HepG2 (cell line): ENCODE data around the gene GFER. TPM values are rescaled to one million over a fixed set of nuclear protein-coding genes. Genes with fewer than 3 reads are reported as not detected.

ENCODE experiments used
- AGO2 ChIP-seq: fragments of 200-400 bp; formaldehyde crosslinking; optimal IDR thresholded peaks from 2 replicates; pipeline ENCODE3; 2017; ENCODE audit warnings: mild to moderate bottlenecking, low read depth, low read length, moderate library complexity
- KLF9 ChIP-seq: IDR thresholded peaks from 2 replicates; pipeline ENCODE4 v1.6.1; 2016; ENCODE audit warnings: low read depth
- MEIS2 ChIP-seq: sonication (generic); formaldehyde crosslinking; IDR thresholded peaks from 2 replicates; pipeline ENCODE4 v1.9.0; 2021; ENCODE audit warnings: mild to moderate bottlenecking, missing genetic modification reagents
- MLLT10 ChIP-seq: sonication (generic); formaldehyde crosslinking; IDR thresholded peaks from 2 replicates; pipeline ENCODE4 v1.4.0; 2020; ENCODE audit warnings: missing genetic modification reagents
- SRSF1 ChIP-seq: fragments of 200-400 bp; formaldehyde crosslinking; optimal IDR thresholded peaks from 2 replicates; pipeline ENCODE3; 2017; ENCODE audit warnings: mild to moderate bottlenecking, low read depth, low read length, moderate library complexity
- YEATS2 ChIP-seq: sonication (generic); formaldehyde crosslinking; IDR thresholded peaks from 2 replicates; pipeline ENCODE4 v1.4.0; 2020; ENCODE audit warnings: missing genetic modification reagents, borderline replicate concordance
- ZMYM3 ChIP-seq: sonication (generic); formaldehyde crosslinking; IDR thresholded peaks from 2 replicates; pipeline ENCODE4 v1.5.1; 2020; ENCODE audit warnings: mild to moderate bottlenecking, missing genetic modification reagents
- ZNF138 ChIP-seq: sonication (generic); formaldehyde crosslinking; IDR thresholded peaks from 2 replicates; pipeline ENCODE4 v1.5.0; 2020; ENCODE audit warnings: mild to moderate bottlenecking, low read depth, missing genetic modification reagents
- ZNF383 ChIP-seq: sonication (generic); formaldehyde crosslinking; IDR thresholded peaks from 2 replicates; pipeline ENCODE4 v1.4.0; 2020; ENCODE audit warnings: missing genetic modification reagents, mild to moderate bottlenecking, borderline replicate concordance
- polyA plus RNA-seq, 8 experiments: library from polyadenylated mRNA; depleted of rRNA in 3 of 8; stranded (reverse) in 7 of 8; unstranded in 1 of 8; fragments of >200 nt; fragmentation: Illumina TruSeq in 4 of 8; extraction: Trizol in 4 of 8; gene quantifications; 2 replicates each; pipeline versions ENCODE4 v1.2.1 to v1.2.3, GENCODE V29; 2011 to 2016; ENCODE audit warnings: low read depth in 4 of 8, missing spikeins in 1 of 8, mixed read lengths in 1 of 8; ENCODE audit not compliant: insufficient read depth in 1 of 8
- total RNA-seq, 5 experiments: library from RNA; depleted of rRNA; stranded (reverse); fragments of >200 nt; fragmentation: Illumina TruSeq; extraction: Trizol; gene quantifications; 2 replicates each; pipeline ENCODE4 v1.2.3, GENCODE V29; 2016; ENCODE audit warnings: low read depth in 1 of 5
- TF ChIP-seq, protein P1 (sequence below): sonication (generic); formaldehyde crosslinking; IDR thresholded peaks from 2 replicates; pipeline ENCODE4 v1.5.0; 2020; ENCODE audit warnings: missing genetic modification reagents
- TF ChIP-seq, protein P2 (sequence below): sonication (generic); formaldehyde crosslinking; IDR thresholded peaks from 2 replicates; pipeline ENCODE4 v1.5.0; 2020; ENCODE audit warnings: mild to moderate bottlenecking, missing genetic modification reagents, borderline replicate concordance
- TF ChIP-seq, protein P3 (sequence below): sonication (generic); formaldehyde crosslinking; IDR thresholded peaks from 2 replicates; pipeline ENCODE4 v1.5.1; 2020; ENCODE audit warnings: mild to moderate bottlenecking, missing genetic modification reagents, moderate library complexity
- TF ChIP-seq, protein P4 (sequence below): sonication (generic); formaldehyde crosslinking; IDR thresholded peaks from 2 replicates; pipeline ENCODE4 v1.5.0; 2020; ENCODE audit warnings: missing genetic modification reagents, mild to moderate bottlenecking, borderline replicate concordance
- TF ChIP-seq, protein P5 (sequence below), 2 experiments: sonication (generic) in 1 of 2; formaldehyde crosslinking in 1 of 2; IDR thresholded peaks; 2 replicates each; pipeline versions ENCODE4 v1.4.0 to v1.6.1; 2016 to 2020; ENCODE audit warnings: borderline replicate concordance in 1 of 2, low read depth in 1 of 2, mild to moderate bottlenecking in 1 of 2, missing genetic modification reagents in 1 of 2

GFER gene
- total and polyA plus RNA-seq, 2 of the 13 experiments (the other 11 are each of a cell fraction or from before 2014, with no cell fraction given), result 28.6 to 71.7 TPM

DNA sequence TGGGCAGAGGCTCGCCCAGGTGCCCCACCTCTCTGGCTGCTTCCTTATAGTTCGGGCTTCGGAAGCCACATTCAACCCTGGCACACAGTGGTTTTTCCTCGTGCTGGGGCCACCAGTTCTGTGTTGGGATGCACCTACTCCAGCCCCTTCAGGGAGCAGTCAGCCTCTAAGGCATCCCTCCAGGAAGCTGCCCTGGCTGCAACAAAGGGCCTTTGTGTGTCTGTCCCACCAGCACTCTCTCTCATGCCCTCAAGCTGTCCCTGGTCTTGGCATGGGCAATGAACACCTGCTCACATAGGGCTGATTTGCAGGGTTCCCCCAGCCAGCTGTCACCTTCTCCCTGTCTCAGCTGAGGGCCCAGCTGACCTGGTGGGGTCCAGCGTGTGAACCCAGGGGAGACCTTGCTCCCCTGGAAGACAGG is 2.0 kb upstream of the GFER start (continued):
- TF ChIP-seq, protein P1, sequence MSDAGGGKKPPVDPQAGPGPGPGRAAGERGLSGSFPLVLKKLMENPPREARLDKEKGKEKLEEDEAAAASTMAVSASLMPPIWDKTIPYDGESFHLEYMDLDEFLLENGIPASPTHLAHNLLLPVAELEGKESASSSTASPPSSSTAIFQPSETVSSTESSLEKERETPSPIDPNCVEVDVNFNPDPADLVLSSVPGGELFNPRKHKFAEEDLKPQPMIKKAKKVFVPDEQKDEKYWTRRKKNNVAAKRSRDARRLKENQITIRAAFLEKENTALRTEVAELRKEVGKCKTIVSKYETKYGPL (CRISPR knock-in tag), result no peak
- TF ChIP-seq KLF9 (no peak), MLLT10 (CRISPR knock-in tag) (no peak), SRSF1 (peak; percentile 46), MEIS2 (CRISPR knock-in tag) (no peak), ZNF138 (no peak), ZNF383 (CRISPR knock-in tag) (no peak), ZMYM3 (CRISPR knock-in tag) (no peak), YEATS2 (CRISPR knock-in tag) (no peak), AGO2 (peak; percentile 63)
- TF ChIP-seq, protein P2, sequence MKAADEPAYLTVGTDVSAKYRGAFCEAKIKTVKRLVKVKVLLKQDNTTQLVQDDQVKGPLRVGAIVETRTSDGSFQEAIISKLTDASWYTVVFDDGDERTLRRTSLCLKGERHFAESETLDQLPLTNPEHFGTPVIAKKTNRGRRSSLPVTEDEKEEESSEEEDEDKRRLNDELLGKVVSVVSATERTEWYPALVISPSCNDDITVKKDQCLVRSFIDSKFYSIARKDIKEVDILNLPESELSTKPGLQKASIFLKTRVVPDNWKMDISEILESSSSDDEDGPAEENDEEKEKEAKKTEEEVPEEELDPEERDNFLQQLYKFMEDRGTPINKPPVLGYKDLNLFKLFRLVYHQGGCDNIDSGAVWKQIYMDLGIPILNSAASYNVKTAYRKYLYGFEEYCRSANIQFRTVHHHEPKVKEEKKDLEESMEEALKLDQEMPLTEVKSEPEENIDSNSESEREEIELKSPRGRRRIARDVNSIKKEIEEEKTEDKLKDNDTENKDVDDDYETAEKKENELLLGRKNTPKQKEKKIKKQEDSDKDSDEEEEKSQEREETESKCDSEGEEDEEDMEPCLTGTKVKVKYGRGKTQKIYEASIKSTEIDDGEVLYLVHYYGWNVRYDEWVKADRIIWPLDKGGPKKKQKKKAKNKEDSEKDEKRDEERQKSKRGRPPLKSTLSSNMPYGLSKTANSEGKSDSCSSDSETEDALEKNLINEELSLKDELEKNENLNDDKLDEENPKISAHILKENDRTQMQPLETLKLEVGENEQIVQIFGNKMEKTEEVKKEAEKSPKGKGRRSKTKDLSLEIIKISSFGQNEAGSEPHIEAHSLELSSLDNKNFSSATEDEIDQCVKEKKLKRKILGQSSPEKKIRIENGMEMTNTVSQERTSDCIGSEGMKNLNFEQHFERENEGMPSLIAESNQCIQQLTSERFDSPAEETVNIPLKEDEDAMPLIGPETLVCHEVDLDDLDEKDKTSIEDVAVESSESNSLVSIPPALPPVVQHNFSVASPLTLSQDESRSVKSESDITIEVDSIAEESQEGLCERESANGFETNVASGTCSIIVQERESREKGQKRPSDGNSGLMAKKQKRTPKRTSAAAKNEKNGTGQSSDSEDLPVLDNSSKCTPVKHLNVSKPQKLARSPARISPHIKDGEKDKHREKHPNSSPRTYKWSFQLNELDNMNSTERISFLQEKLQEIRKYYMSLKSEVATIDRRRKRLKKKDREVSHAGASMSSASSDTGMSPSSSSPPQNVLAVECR (CRISPR knock-in tag), result 0 out of 2 replicates have a peak, but pooled peaks have one; percentile 17
- TF ChIP-seq, protein P3, sequence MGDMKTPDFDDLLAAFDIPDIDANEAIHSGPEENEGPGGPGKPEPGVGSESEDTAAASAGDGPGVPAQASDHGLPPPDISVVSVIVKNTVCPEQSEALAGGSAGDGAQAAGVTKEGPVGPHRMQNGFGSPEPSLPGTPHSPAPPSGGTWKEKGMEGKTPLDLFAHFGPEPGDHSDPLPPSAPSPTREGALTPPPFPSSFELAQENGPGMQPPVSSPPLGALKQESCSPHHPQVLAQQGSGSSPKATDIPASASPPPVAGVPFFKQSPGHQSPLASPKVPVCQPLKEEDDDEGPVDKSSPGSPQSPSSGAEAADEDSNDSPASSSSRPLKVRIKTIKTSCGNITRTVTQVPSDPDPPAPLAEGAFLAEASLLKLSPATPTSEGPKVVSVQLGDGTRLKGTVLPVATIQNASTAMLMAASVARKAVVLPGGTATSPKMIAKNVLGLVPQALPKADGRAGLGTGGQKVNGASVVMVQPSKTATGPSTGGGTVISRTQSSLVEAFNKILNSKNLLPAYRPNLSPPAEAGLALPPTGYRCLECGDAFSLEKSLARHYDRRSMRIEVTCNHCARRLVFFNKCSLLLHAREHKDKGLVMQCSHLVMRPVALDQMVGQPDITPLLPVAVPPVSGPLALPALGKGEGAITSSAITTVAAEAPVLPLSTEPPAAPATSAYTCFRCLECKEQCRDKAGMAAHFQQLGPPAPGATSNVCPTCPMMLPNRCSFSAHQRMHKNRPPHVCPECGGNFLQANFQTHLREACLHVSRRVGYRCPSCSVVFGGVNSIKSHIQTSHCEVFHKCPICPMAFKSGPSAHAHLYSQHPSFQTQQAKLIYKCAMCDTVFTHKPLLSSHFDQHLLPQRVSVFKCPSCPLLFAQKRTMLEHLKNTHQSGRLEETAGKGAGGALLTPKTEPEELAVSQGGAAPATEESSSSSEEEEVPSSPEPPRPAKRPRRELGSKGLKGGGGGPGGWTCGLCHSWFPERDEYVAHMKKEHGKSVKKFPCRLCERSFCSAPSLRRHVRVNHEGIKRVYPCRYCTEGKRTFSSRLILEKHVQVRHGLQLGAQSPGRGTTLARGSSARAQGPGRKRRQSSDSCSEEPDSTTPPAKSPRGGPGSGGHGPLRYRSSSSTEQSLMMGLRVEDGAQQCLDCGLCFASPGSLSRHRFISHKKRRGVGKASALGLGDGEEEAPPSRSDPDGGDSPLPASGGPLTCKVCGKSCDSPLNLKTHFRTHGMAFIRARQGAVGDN (CRISPR knock-in tag), result peak; percentile 6; the same call in 1 of the 2 replicates
- TF ChIP-seq, protein P4, sequence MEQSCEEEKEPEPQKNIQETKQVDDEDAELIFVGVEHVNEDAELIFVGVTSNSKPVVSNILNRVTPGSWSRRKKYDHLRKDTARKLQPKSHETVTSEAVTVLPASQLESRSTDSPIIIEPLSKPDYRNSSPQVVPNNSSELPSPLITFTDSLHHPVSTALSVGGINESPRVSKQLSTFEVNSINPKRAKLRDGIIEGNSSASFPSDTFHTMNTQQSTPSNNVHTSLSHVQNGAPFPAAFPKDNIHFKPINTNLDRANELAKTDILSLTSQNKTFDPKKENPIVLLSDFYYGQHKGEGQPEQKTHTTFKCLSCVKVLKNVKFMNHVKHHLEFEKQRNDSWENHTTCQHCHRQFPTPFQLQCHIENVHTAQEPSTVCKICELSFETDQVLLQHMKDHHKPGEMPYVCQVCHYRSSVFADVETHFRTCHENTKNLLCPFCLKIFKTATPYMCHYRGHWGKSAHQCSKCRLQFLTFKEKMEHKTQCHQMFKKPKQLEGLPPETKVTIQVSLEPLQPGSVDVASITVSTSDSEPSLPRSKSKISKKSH (CRISPR knock-in tag), result no peak
- TF ChIP-seq, protein P5, sequence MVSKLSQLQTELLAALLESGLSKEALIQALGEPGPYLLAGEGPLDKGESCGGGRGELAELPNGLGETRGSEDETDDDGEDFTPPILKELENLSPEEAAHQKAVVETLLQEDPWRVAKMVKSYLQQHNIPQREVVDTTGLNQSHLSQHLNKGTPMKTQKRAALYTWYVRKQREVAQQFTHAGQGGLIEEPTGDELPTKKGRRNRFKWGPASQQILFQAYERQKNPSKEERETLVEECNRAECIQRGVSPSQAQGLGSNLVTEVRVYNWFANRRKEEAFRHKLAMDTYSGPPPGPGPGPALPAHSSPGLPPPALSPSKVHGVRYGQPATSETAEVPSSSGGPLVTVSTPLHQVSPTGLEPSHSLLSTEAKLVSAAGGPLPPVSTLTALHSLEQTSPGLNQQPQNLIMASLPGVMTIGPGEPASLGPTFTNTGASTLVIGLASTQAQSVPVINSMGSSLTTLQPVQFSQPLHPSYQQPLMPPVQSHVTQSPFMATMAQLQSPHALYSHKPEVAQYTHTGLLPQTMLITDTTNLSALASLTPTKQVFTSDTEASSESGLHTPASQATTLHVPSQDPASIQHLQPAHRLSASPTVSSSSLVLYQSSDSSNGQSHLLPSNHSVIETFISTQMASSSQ (IDR thresholded peaks at IDR 0.05; ENCODE audit: low read depth), result no peak
- TF ChIP-seq, protein P5 (CRISPR knock-in tag; IDR thresholded peaks at IDR 0.05; ENCODE audit: borderline replicate concordance), result no peak
